Kidney (tissue), 14 donors: Measurements from ENCODE around the gene MAPT. TPM values are rescaled to one million over a fixed set of nuclear protein-coding genes. Genes with fewer than 3 reads are reported as not detected.

ENCODE experiments used
- DNase-seq, 5 donors: peaks; one replicate each; pipeline ENCODE4 v3.0.0-alpha.2; 2013 to 2020
- FAIRE-seq: peaks from 2 replicates; lab custom pipeline; 2012; peaks lifted over from hg19 to GRCh38; lab: Jason Lieb, UNC
- H3K27ac ChIP-seq, 2 donors: one replicate each; pipeline ENCODE4 v1.7.0; 2013; ENCODE audit warnings: low read depth in 2 of 2, low read length in 2 of 2, inconsistent platforms in 1 of 2
- H3K27me3 ChIP-seq: one replicate; pipeline ENCODE4 v1.7.1; 2013; ENCODE audit warnings: low read length, inconsistent platforms; ENCODE audit not compliant: control insufficient read depth, insufficient read depth
- H3K36me3 ChIP-seq, 3 donors: one replicate each; pipeline versions ENCODE4 v1.7.0 to v1.7.1; 2013; ENCODE audit warnings: low read length in 3 of 3, control low read depth in 1 of 3, inconsistent platforms in 1 of 3; ENCODE audit not compliant: insufficient read depth in 3 of 3, control insufficient read depth in 2 of 3
- H3K4me1 ChIP-seq, 3 donors: one replicate each; pipeline versions ENCODE4 v1.7.0 to v1.7.1; 2013; ENCODE audit warnings: low read length in 3 of 3, inconsistent platforms in 1 of 3, low read depth in 1 of 3; ENCODE audit not compliant: control insufficient read depth in 2 of 3, insufficient read depth in 2 of 3
- H3K4me3 ChIP-seq, 3 donors: one replicate each; pipeline versions ENCODE4 v1.7.0 to v1.8.1; 2013; ENCODE audit warnings: low read length in 3 of 3, control low read depth in 1 of 3, inconsistent platforms in 1 of 3
- H3K9ac ChIP-seq, 3 donors: one replicate each; pipeline versions ENCODE4 v1.7.0 to v1.7.1; 2013; ENCODE audit warnings: low read length in 3 of 3, control low read depth in 1 of 3, inconsistent platforms in 1 of 3
- H3K9me3 ChIP-seq, 3 donors: one replicate each; pipeline versions ENCODE4 v1.7.0 to v1.7.1; 2013; ENCODE audit warnings: low read length in 3 of 3, control low read depth in 1 of 3, inconsistent platforms in 1 of 3; ENCODE audit not compliant: control insufficient read depth in 2 of 3, insufficient read depth in 1 of 3
- intact Hi-C: fragments of 100-400 bp; cut with DNase I; formaldehyde crosslinking; loops from one replicate; pipeline ENCODE4 v1.11.1; 2022
- polyA plus RNA-seq: library from polyadenylated mRNA; stranded (reverse); fragments of 350-450 nt; fragmentation: Illumina TruSeq; extraction: RNeasy Lipid Tissue Mini Kit (QIAGEN cat#74804); gene quantifications from one replicate; pipeline ENCODE4 v1.2.3, GENCODE V29; 2014; ENCODE audit warnings: low read depth, low replicate concordance; ENCODE audit not compliant: insufficient read depth
- total RNA-seq: library from RNA; stranded (reverse); fragmentation: NEBNext Ultra II Directional; extraction: Animal tissue kit (Norgen Biotek cat#: 25700); gene quantifications from one replicate; pipeline ENCODE4 v1.2.1, GENCODE V29; 2021
- TF ChIP-seq, protein P1 (sequence below): IDR thresholded peaks from 3 replicates; pipeline ENCODE4 v1.5.1; 2012; ENCODE audit warnings: mild to moderate bottlenecking, moderate library complexity, borderline replicate concordance; ENCODE audit not compliant: insufficient read depth; ENCODE audit errors: extremely low read depth
- donor health status: control.
- donor health status: control.
- donor health status: control.
- donor health status: control.
- donor health status: control.
- donor health status: DM: yes; HTN: yes; CAD: no.
- donor health status: Normal renal cell carcinoma (clear cell type).

Gene MAPT
- total and polyA plus RNA-seq, 2 donors from 2014 or later: 2.9 to 15.4 TPM

DNA sequence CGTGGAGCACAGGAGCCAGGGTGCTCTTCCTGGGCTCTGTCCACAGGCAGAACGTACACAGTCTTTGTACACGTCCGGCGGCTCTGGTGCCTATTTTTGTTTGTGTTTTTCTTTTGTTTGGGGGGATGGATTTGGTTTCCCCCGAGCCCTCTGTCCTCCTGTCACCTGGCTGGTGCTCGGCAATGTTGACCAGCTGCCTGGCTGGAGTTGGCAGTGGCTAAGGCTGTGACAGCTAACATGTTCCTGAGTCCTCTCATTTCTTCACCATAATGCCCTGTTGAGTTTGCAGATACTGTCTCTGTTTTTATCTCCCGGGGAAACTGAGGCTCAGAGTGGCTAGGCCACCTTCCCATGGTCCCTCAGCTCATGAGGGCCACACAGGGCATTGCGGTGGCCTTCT lies 25.7 kb downstream of the MAPT start:
- no peak overlapping the region for H3K9ac ChIP-seq
- no peak for DNase-seq
- no peak overlapping the region for H3K27ac ChIP-seq
- intact Hi-C loops: no loop called here
- H3K4me3 ChIP-seq: no peak overlapping the region
- TF ChIP-seq, protein P1, sequence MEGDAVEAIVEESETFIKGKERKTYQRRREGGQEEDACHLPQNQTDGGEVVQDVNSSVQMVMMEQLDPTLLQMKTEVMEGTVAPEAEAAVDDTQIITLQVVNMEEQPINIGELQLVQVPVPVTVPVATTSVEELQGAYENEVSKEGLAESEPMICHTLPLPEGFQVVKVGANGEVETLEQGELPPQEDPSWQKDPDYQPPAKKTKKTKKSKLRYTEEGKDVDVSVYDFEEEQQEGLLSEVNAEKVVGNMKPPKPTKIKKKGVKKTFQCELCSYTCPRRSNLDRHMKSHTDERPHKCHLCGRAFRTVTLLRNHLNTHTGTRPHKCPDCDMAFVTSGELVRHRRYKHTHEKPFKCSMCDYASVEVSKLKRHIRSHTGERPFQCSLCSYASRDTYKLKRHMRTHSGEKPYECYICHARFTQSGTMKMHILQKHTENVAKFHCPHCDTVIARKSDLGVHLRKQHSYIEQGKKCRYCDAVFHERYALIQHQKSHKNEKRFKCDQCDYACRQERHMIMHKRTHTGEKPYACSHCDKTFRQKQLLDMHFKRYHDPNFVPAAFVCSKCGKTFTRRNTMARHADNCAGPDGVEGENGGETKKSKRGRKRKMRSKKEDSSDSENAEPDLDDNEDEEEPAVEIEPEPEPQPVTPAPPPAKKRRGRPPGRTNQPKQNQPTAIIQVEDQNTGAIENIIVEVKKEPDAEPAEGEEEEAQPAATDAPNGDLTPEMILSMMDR: no peak
- FAIRE-seq: no peak
- peaks cover 3 to 16% (median 11%) of the 10 kb centered on the region in 3 donors for H3K4me1 ChIP-seq
- peaks cover 0 to 2% (median 0%) of the 10 kb centered on the region in 3 donors for H3K9me3 ChIP-seq
- H3K27me3 ChIP-seq: peaks cover 2% of the 10 kb centered on the region
- H3K36me3 ChIP-seq: peaks cover 0 to 2% (median 0%) of the 10 kb centered on the region in 3 donors

GRCh38 chr17:45923511-45924268 lies 29.3 kb downstream of the MAPT start:
- FAIRE-seq (no peak), DNase-seq (no peak)
- no peaks in the 10 kb centered on the region for H3K36me3 ChIP-seq
- no peak overlapping the region for H3K27ac ChIP-seq
- H3K4me3 ChIP-seq: no peak overlapping the region
- TF ChIP-seq, protein P1: no peak
- intact Hi-C loops: no loop called here
- H3K4me1 ChIP-seq: peaks cover 3 to 18% (median 11%) of the 10 kb centered on the region in 3 donors
- H3K27me3 ChIP-seq: no peaks in the 10 kb centered on the region
- peaks cover 0 to 6% (median 3%) of the 10 kb centered on the region in 3 donors for H3K9me3 ChIP-seq
- no peak overlapping the region for H3K9ac ChIP-seq

- Histone ChIP-seq H3K4me3 (no peak overlapping the region), H3K4me1 (peaks cover 3 to 18% (median 11%) of the 10 kb centered on the region in 3 donors), H3K27me3 (no peaks in the 10 kb centered on the region), H3K36me3 (no peaks in the 10 kb centered on the region), H3K9ac (no peak overlapping the region), H3K9me3 (peaks cover 0 to 9% (median 3%) of the 10 kb centered on the region in 3 donors), H3K27ac (peak overlapping the region; percentile 33 to 52)
- intact Hi-C loops: no loop called here
- no peak for FAIRE-seq
- TF ChIP-seq, protein P1: no peak
- no peak for DNase-seq
These were observed 30.0 kb downstream of the MAPT start for GRCh38 chr17:45924332-45924820.
